PFSK-1 (cell line): Measurements from ENCODE around the gene UNC5B.

Source experiments
- POLR2AphosphoS5 ChIP-seq: IDR thresholded peaks from 2 replicates; pipeline ENCODE4 v1.6.1; 2012; ENCODE audit warnings: low read depth, mild to moderate bottlenecking, control low read depth, low read length, moderate library complexity
- REST ChIP-seq, 2 experiments: IDR thresholded peaks; 2 replicates each; pipeline versions ENCODE4 v1.6.1 to v1.8.0; 2011 to 2012; ENCODE audit warnings: low read depth in 2 of 2, low read length in 2 of 2, control low read depth in 1 of 2, inconsistent platforms in 1 of 2, mild to moderate bottlenecking in 1 of 2, moderate library complexity in 1 of 2; ENCODE audit not compliant: insufficient read depth in 1 of 2
- SIN3A ChIP-seq: IDR thresholded peaks from 2 replicates; pipeline ENCODE4 v1.6.1; 2012; ENCODE audit warnings: mild to moderate bottlenecking, low read length, moderate library complexity, borderline replicate concordance; ENCODE audit not compliant: insufficient read depth
- TAF1 ChIP-seq: IDR thresholded peaks from 2 replicates; pipeline ENCODE4 v1.6.1; 2012; ENCODE audit warnings: low read length, control low read depth, borderline replicate concordance; ENCODE audit not compliant: insufficient read depth

DNA sequence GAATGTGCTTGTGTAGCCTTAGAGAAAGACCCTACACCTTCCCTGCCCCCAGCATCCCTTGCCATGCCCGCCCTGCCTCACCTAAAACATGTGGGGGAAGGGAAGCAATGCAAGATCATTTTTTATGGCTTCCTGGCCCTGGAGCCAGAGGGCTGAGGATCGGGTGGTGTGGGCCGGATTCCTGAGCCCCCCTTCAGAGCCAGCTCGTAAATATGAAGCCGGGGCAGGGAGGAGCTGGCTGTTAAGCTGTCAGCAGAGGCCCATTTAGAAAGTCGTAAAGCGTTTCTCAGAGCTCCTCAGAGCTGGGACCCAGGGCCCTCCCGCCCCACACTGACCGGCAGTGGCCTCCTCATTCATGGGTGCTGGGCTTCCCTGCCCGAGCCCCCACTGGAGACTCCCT, 23.9 kb downstream of the UNC5B start:
- TF ChIP-seq POLR2AphosphoS5 = no peak
- TF ChIP-seq REST (IDR thresholded peaks at IDR 0.05; ENCODE audit: insufficient read depth in 1 of 2, low read depth in 2 of 2, low read length in 2 of 2) = no peak
- no peak for TF ChIP-seq TAF1
- TF ChIP-seq SIN3A = no peak
